ENCODE measurements around the gene MMP25.
"Not testable (repeated sequence)": the region's sequence is repeated elsewhere in the genome, so short reads cannot be mapped to it uniquely, and the experiment has no call there.

MMP25 gene

GRCh38 chr16:3060339-3061127 lies 14.2 kb downstream of the MMP25 start:
- peaks cover 21 to 43% of the 10 kb centered on the region in 2 donors for H3K4me1 ChIP-seq (ENCODE audit: control insufficient read depth in 2 of 2, insufficient read depth in 2 of 2, low read length in 2 of 2)
- no peaks in the 10 kb centered on the region for H3K27me3 ChIP-seq (ENCODE audit: control insufficient read depth in 2 of 2, insufficient read depth in 2 of 2, low read length in 2 of 2)
- no peak overlapping the region for H3K4me3 ChIP-seq (ENCODE audit: low read length in 2 of 2)
- peak overlapping the region in 1 of 2 donors; percentile 17 for H3K9ac ChIP-seq (ENCODE audit: low read depth in 1 of 2, low read length in 2 of 2)
- H3K27ac ChIP-seq (ENCODE audit: low read depth in 2 of 2, low read length in 2 of 2) = peak overlapping the region in 1 of 2 donors; percentile 83
- H3K36me3 ChIP-seq (ENCODE audit: control insufficient read depth in 2 of 2, insufficient read depth in 2 of 2, low read length in 2 of 2) = no peaks in the 10 kb centered on the region
- H3K9me3 ChIP-seq (ENCODE audit: control insufficient read depth in 2 of 2, low read length in 2 of 2) = no peaks in the 10 kb centered on the region

GRCh38 chr16:3062553-3062952 lies 16.2 kb downstream of the MMP25 start:
- no peaks in the 10 kb centered on the region for H3K27me3 ChIP-seq (ENCODE audit: control insufficient read depth in 2 of 2, insufficient read depth in 2 of 2, low read length in 2 of 2)
- no peak overlapping the region for H3K4me3 ChIP-seq (ENCODE audit: low read length in 2 of 2)
- H3K27ac ChIP-seq (ENCODE audit: low read depth in 2 of 2, low read length in 2 of 2) = peak overlapping the region; percentile 27 to 74
- H3K36me3 ChIP-seq (ENCODE audit: control insufficient read depth in 2 of 2, insufficient read depth in 2 of 2, low read length in 2 of 2) = no peaks in the 10 kb centered on the region
- peaks cover 30 to 50% of the 10 kb centered on the region in 2 donors for H3K4me1 ChIP-seq (ENCODE audit: control insufficient read depth in 2 of 2, insufficient read depth in 2 of 2, low read length in 2 of 2)
- no peak overlapping the region for H3K9ac ChIP-seq (ENCODE audit: low read depth in 1 of 2, low read length in 2 of 2)
- H3K9me3 ChIP-seq (ENCODE audit: control insufficient read depth in 2 of 2, low read length in 2 of 2) = no peaks in the 10 kb centered on the region

GRCh38 chr16:3063625-3064386 lies 17.4 kb downstream of the MMP25 start:
- Histone ChIP-seq H3K9me3 (ENCODE audit: control insufficient read depth in 2 of 2, low read length in 2 of 2) (no peaks in the 10 kb centered on the region), H3K4me1 (ENCODE audit: control insufficient read depth in 2 of 2, insufficient read depth in 2 of 2, low read length in 2 of 2) (peaks cover 29 to 43% of the 10 kb centered on the region in 2 donors), H3K36me3 (ENCODE audit: control insufficient read depth in 2 of 2, insufficient read depth in 2 of 2, low read length in 2 of 2) (no peaks in the 10 kb centered on the region), H3K27ac (ENCODE audit: low read depth in 2 of 2, low read length in 2 of 2) (peak overlapping the region; percentile 56 to 68), H3K9ac (ENCODE audit: low read depth in 1 of 2, low read length in 2 of 2) (no peak overlapping the region), H3K27me3 (ENCODE audit: control insufficient read depth in 2 of 2, insufficient read depth in 2 of 2, low read length in 2 of 2) (no peaks in the 10 kb centered on the region), H3K4me3 (ENCODE audit: low read length in 2 of 2) (no peak overlapping the region)

- peak within 1 kb of the TSS; percentile 79 to 82 for H3K9ac ChIP-seq (ENCODE audit: low read depth in 1 of 2, low read length in 2 of 2)
- H3K36me3 ChIP-seq (ENCODE audit: control insufficient read depth in 2 of 2, insufficient read depth in 2 of 2, low read length in 2 of 2) = peaks cover 0 to 3% of the 10 kb centered on the region in 2 donors
- peaks cover 23 to 34% of the 10 kb centered on the region in 2 donors for H3K4me1 ChIP-seq (ENCODE audit: control insufficient read depth in 2 of 2, insufficient read depth in 2 of 2, low read length in 2 of 2)
- H3K9me3 ChIP-seq (ENCODE audit: control insufficient read depth in 2 of 2, low read length in 2 of 2) = no peaks in the 10 kb centered on the region
- no peaks in the 10 kb centered on the region for H3K27me3 ChIP-seq (ENCODE audit: control insufficient read depth in 2 of 2, insufficient read depth in 2 of 2, low read length in 2 of 2)
- H3K4me3 ChIP-seq (ENCODE audit: low read length in 2 of 2) = peak within 1 kb of the TSS; percentile 77 to 87
- H3K27ac ChIP-seq (ENCODE audit: low read depth in 2 of 2, low read length in 2 of 2) = peak within 1 kb of the TSS; percentile 78 to 83
Observed at GRCh38 chr16:3065069-3065741, 18.8 kb downstream of the MMP25 start, which contains the start of gene IL32. Gene IL32, plus strand, starts transcription at chr16:3065640. Its CDS starts 172 bp downstream, at chr16:3065812.

- H3K27me3 ChIP-seq (ENCODE audit: control insufficient read depth in 2 of 2, insufficient read depth in 2 of 2, low read length in 2 of 2) = no peaks in the 10 kb centered on the region
- peak overlapping the region; percentile 77 to 87 for H3K4me3 ChIP-seq (ENCODE audit: low read length in 2 of 2)
- peak overlapping the region; percentile 78 to 83 for H3K27ac ChIP-seq (ENCODE audit: low read depth in 2 of 2, low read length in 2 of 2)
- H3K9me3 ChIP-seq (ENCODE audit: control insufficient read depth in 2 of 2, low read length in 2 of 2) = no peaks in the 10 kb centered on the region
- H3K9ac ChIP-seq (ENCODE audit: low read depth in 1 of 2, low read length in 2 of 2) = peak overlapping the region; percentile 79 to 82
- peaks cover 0 to 3% of the 10 kb centered on the region in 2 donors for H3K36me3 ChIP-seq (ENCODE audit: control insufficient read depth in 2 of 2, insufficient read depth in 2 of 2, low read length in 2 of 2)
- peaks cover 23 to 34% of the 10 kb centered on the region in 2 donors for H3K4me1 ChIP-seq (ENCODE audit: control insufficient read depth in 2 of 2, insufficient read depth in 2 of 2, low read length in 2 of 2)
Observed at GRCh38 chr16:3065742-3066439, 19.5 kb downstream of the MMP25 start.

- no peaks in the 10 kb centered on the region for H3K9me3 ChIP-seq (ENCODE audit: control insufficient read depth in 2 of 2, low read length in 2 of 2)
- H3K4me3 ChIP-seq (ENCODE audit: low read length in 2 of 2) = peak overlapping the region; percentile 77 to 87
- H3K4me1 ChIP-seq (ENCODE audit: control insufficient read depth in 2 of 2, insufficient read depth in 2 of 2, low read length in 2 of 2) = peaks cover 23 to 34% of the 10 kb centered on the region in 2 donors
- H3K9ac ChIP-seq (ENCODE audit: low read depth in 1 of 2, low read length in 2 of 2) = peak overlapping the region; percentile 79 to 82
- H3K27me3 ChIP-seq (ENCODE audit: control insufficient read depth in 2 of 2, insufficient read depth in 2 of 2, low read length in 2 of 2) = no peaks in the 10 kb centered on the region
- peaks cover 0 to 3% of the 10 kb centered on the region in 2 donors for H3K36me3 ChIP-seq (ENCODE audit: control insufficient read depth in 2 of 2, insufficient read depth in 2 of 2, low read length in 2 of 2)
- H3K27ac ChIP-seq (ENCODE audit: low read depth in 2 of 2, low read length in 2 of 2) = peak overlapping the region; percentile 78 to 83
Observed at GRCh38 chr16:3066440-3066748, 20.0 kb downstream of the MMP25 start.

- Histone ChIP-seq H3K4me3 (ENCODE audit: low read length in 2 of 2) (peak overlapping the region in 1 of 2 donors; percentile 28), H3K27ac (ENCODE audit: low read depth in 2 of 2, low read length in 2 of 2) (no peak overlapping the region), H3K9me3 (ENCODE audit: control insufficient read depth in 2 of 2, low read length in 2 of 2) (no peaks in the 10 kb centered on the region), H3K36me3 (ENCODE audit: control insufficient read depth in 2 of 2, insufficient read depth in 2 of 2, low read length in 2 of 2) (peaks cover 0 to 3% of the 10 kb centered on the region in 2 donors), H3K27me3 (ENCODE audit: control insufficient read depth in 2 of 2, insufficient read depth in 2 of 2, low read length in 2 of 2) (no peaks in the 10 kb centered on the region), H3K9ac (ENCODE audit: low read depth in 1 of 2, low read length in 2 of 2) (no peak overlapping the region), H3K4me1 (ENCODE audit: control insufficient read depth in 2 of 2, insufficient read depth in 2 of 2, low read length in 2 of 2) (peaks cover 26 to 31% of the 10 kb centered on the region in 2 donors)
Observed at GRCh38 chr16:3068487-3068886, 22.1 kb downstream of the MMP25 start.

GRCh38 chr16:3069146-3069545 lies 22.8 kb downstream of the MMP25 start:
- H3K4me3 ChIP-seq (ENCODE audit: low read length in 2 of 2); H3K36me3 ChIP-seq (ENCODE audit: control insufficient read depth in 2 of 2, insufficient read depth in 2 of 2, low read length in 2 of 2); H3K27me3 ChIP-seq (ENCODE audit: control insufficient read depth in 2 of 2, insufficient read depth in 2 of 2, low read length in 2 of 2); H3K9ac ChIP-seq (ENCODE audit: low read depth in 1 of 2, low read length in 2 of 2); H3K27ac ChIP-seq (ENCODE audit: low read depth in 2 of 2, low read length in 2 of 2); H3K9me3 ChIP-seq (ENCODE audit: control insufficient read depth in 2 of 2, low read length in 2 of 2): not testable (repeated sequence)
- H3K4me1 ChIP-seq (ENCODE audit: control insufficient read depth in 2 of 2, insufficient read depth in 2 of 2, low read length in 2 of 2) = peaks cover 27 to 30% of the 10 kb centered on the region in 2 donors

GRCh38 chr16:3070608-3071111 lies 24.3 kb downstream of the MMP25 start:
- H3K9me3 ChIP-seq (ENCODE audit: control insufficient read depth in 2 of 2, low read length in 2 of 2) = no peaks in the 10 kb centered on the region
- peaks cover 0 to 3% of the 10 kb centered on the region in 2 donors for H3K36me3 ChIP-seq (ENCODE audit: control insufficient read depth in 2 of 2, insufficient read depth in 2 of 2, low read length in 2 of 2)
- H3K4me1 ChIP-seq (ENCODE audit: control insufficient read depth in 2 of 2, insufficient read depth in 2 of 2, low read length in 2 of 2) = peaks cover 17 to 22% of the 10 kb centered on the region in 2 donors
- H3K27ac ChIP-seq (ENCODE audit: low read depth in 2 of 2, low read length in 2 of 2) = no peak overlapping the region
- H3K4me3 ChIP-seq (ENCODE audit: low read length in 2 of 2) = no peak overlapping the region
- H3K9ac ChIP-seq (ENCODE audit: low read depth in 1 of 2, low read length in 2 of 2) = no peak overlapping the region
- H3K27me3 ChIP-seq (ENCODE audit: control insufficient read depth in 2 of 2, insufficient read depth in 2 of 2, low read length in 2 of 2) = peaks cover 0 to 1% of the 10 kb centered on the region in 2 donors

Measured in mucosa of rectum (tissue), 2 donors.